Cardiac muscle cell (in vitro differentiated cells and primary cell): Measurements from ENCODE around the gene NFIC. TPM values are rescaled to one million over a fixed set of nuclear protein-coding genes. Genes with fewer than 3 reads are reported as not detected.

Experiments used
- DNase-seq, 2 donors: peaks; one replicate each; pipeline versions ENCODE4 v3.0.0 to v3.0.0-alpha.2; 2010 to 2017; ENCODE audit warnings: low read depth in 1 of 2, low spot score in 1 of 2
- H3K27ac ChIP-seq: fragments of 200-600 bp; sonication (generic); 2 replicates; pipeline ENCODE4 v1.5.1; 2016
- H3K27me3 ChIP-seq: fragments of 200-600 bp; sonication (generic); 2 replicates; pipeline ENCODE4 v1.6.0; 2016; ENCODE audit warnings: control low read depth
- H3K36me3 ChIP-seq: fragments of 200-600 bp; sonication (generic); 2 replicates; pipeline ENCODE4 v1.5.1; 2016; ENCODE audit warnings: control low read depth
- H3K4me1 ChIP-seq: fragments of 200-600 bp; sonication (generic); 2 replicates; pipeline ENCODE4 v1.8.1; 2017; ENCODE audit warnings: low read depth, mild to moderate bottlenecking, mixed run types
- H3K4me3 ChIP-seq: fragments of 200-600 bp; sonication (generic); 2 replicates; pipeline ENCODE4 v1.5.1; 2016; ENCODE audit warnings: mild to moderate bottlenecking
- H3K9me3 ChIP-seq: fragments of 200-600 bp; sonication (generic); 2 replicates; pipeline ENCODE4 v1.5.1; 2017; ENCODE audit warnings: low read depth, mild to moderate bottlenecking, control low read depth
- CTCF ChIP-seq: IDR thresholded peaks from 2 replicates; pipeline ENCODE4 v1.5.1; 2012; ENCODE audit warnings: low read depth, mild to moderate bottlenecking, low read length
- polyA plus RNA-seq: library from polyadenylated mRNA; unstranded; fragments of >200 nt; fragmentation: Nextera tagmentation; extraction: Ambion mirVana; gene quantifications from 2 replicates; pipeline ENCODE4 v1.2.1, GENCODE V29; 2016
- total RNA-seq: library from RNA; depleted of rRNA; stranded (reverse); fragments of >200 nt; gene quantifications from 2 replicates; pipeline ENCODE4 v1.2.3, GENCODE V29; 2016

Gene NFIC
- total and polyA plus RNA-seq, 2 experiments from 2014 or later, result 32.7 to 46.1 TPM

- peaks cover 44% of the 10 kb centered on the region for H3K27me3 ChIP-seq
- H3K4me3 ChIP-seq, result no peak overlapping the region
- no peaks in the 10 kb centered on the region for H3K9me3 ChIP-seq
- no peaks in the 10 kb centered on the region for H3K36me3 ChIP-seq
- no peak for DNase-seq
- TF ChIP-seq CTCF, result no peak
- peaks cover 18% of the 10 kb centered on the region for H3K4me1 ChIP-seq
- no peak overlapping the region for H3K27ac ChIP-seq
These were observed 97.6 kb downstream of the NFIC start for GRCh38 chr19:3463714-3464586.

- Histone ChIP-seq H3K36me3 (no peaks in the 10 kb centered on the region), H3K9me3 (no peaks in the 10 kb centered on the region), H3K27ac (no peak overlapping the region), H3K4me1 (peaks cover 13% of the 10 kb centered on the region), H3K27me3 (peaks cover 44% of the 10 kb centered on the region), H3K4me3 (no peak overlapping the region)
- DNase-seq, result peak in 1 of 2 donors; percentile 28
- no peak for TF ChIP-seq CTCF
These were observed 98.3 kb downstream of the NFIC start for GRCh38 chr19:3464587-3465235.

- Histone ChIP-seq H3K27me3 (peaks cover 43% of the 10 kb centered on the region), H3K4me1 (peaks cover 13% of the 10 kb centered on the region), H3K4me3 (no peak overlapping the region), H3K9me3 (no peaks in the 10 kb centered on the region), H3K27ac (no peak overlapping the region), H3K36me3 (no peaks in the 10 kb centered on the region)
- no peak for DNase-seq
- no peak for TF ChIP-seq CTCF
These were observed 99.2 kb downstream of the NFIC start for GRCh38 chr19:3465552-3465951.

- Histone ChIP-seq H3K36me3 (no peaks in the 10 kb centered on the region), H3K27me3 (peaks cover 32% of the 10 kb centered on the region), H3K27ac (no peak overlapping the region), H3K4me3 (no peak overlapping the region), H3K9me3 (no peaks in the 10 kb centered on the region), H3K4me1 (peaks cover 13% of the 10 kb centered on the region)
- no peak for TF ChIP-seq CTCF
- no peak for DNase-seq
These were observed 100.3 kb downstream of the NFIC start for GRCh38 chr19:3466635-3467034.

- peaks cover 22% of the 10 kb centered on the region for H3K27me3 ChIP-seq
- DNase-seq, result no peak
- no peak overlapping the region for H3K27ac ChIP-seq
- H3K4me3 ChIP-seq, result no peak overlapping the region
- no peaks in the 10 kb centered on the region for H3K36me3 ChIP-seq
- TF ChIP-seq CTCF, result no peak
- H3K9me3 ChIP-seq, result no peaks in the 10 kb centered on the region
- peaks cover 13% of the 10 kb centered on the region for H3K4me1 ChIP-seq
These were observed 101.2 kb downstream of the NFIC start for GRCh38 chr19:3467437-3468198.
